Gastrocnemius medialis (tissue), 4 donors: ENCODE results near the gene GSTO1. TPM values are rescaled to one million over a fixed set of nuclear protein-coding genes. Genes with fewer than 3 reads are reported as not detected.
A peak's percentile ranks its signal among the peaks of the same experiment; 100 is the strongest.

ENCODE experiments used
- ATAC-seq, 2 donors: fragments of 150-250 bp; one replicate each; pipeline ENCODE4 v1.9.1; 2016
- DNase-seq, 2 donors: peaks; one replicate each; pipeline ENCODE4 v3.0.0-alpha.2; 2019
- H3K27ac ChIP-seq, 4 donors: fragments of 200-600 bp; sonication (generic); 1 replicate in 1 of 4; 2 replicates in 3 of 4; pipeline ENCODE4 v1.5.1; 2016 to 2018; ENCODE audit warnings: mild to moderate bottlenecking in 2 of 4, moderate library complexity in 1 of 4
- H3K27me3 ChIP-seq, 3 donors: fragments of 200-600 bp; sonication (generic) in 2 of 3; 1 replicate in 1 of 3; 2 replicates in 2 of 3; pipeline versions ENCODE4 v1.5.1 to v1.6.0; 2016 to 2019; ENCODE audit warnings: mild to moderate bottlenecking in 1 of 3, moderate library complexity in 1 of 3
- H3K36me3 ChIP-seq, 2 donors: fragments of 200-600 bp; sonication (generic) in 1 of 2; one replicate each; pipeline ENCODE4 v1.5.1; 2017 to 2018
- H3K4me1 ChIP-seq, 2 donors: fragments of 200-600 bp; sonication (generic) in 1 of 2; one replicate each; pipeline ENCODE4 v1.5.1; 2016 to 2017; ENCODE audit warnings: mild to moderate bottlenecking in 2 of 2
- H3K4me3 ChIP-seq, 4 donors: fragments of 200-600 bp; sonication (generic) in 3 of 4; 1 replicate in 1 of 4; 2 replicates in 3 of 4; pipeline ENCODE4 v1.5.1; 2016 to 2019; ENCODE audit warnings: mild to moderate bottlenecking in 2 of 4
- H3K9me3 ChIP-seq, 3 donors: fragments of 200-600 bp; sonication (generic) in 2 of 3; 1 replicate in 1 of 3; 2 replicates in 2 of 3; pipeline ENCODE4 v1.5.1; 2016 to 2019
- CTCF ChIP-seq, 5 experiments: fragments of 450-650 bp in 3 of 5; fragments of 200-600 bp in 2 of 5; sonication (generic) in 2 of 5; IDR thresholded peaks in 4 of 5; conservative IDR thresholded peaks in 1 of 5; 1 replicate in 4 of 5; 2 replicates in 1 of 5; pipeline ENCODE4 v1.5.1; 2016 to 2019; ENCODE audit warnings: antibody characterized with exemption in 5 of 5, mild to moderate bottlenecking in 3 of 5, moderate library complexity in 3 of 5
- POLR2A ChIP-seq, 2 donors: fragments of 450-650 bp; IDR thresholded peaks; one replicate each; pipeline ENCODE4 v1.6.1; 2017; ENCODE audit warnings: antibody characterized with exemption in 2 of 2, mild to moderate bottlenecking in 2 of 2, moderate library complexity in 2 of 2
- in situ Hi-C, 4 donors: fragments of 200-750 bp; cut with MboI; loops; one replicate each; pipeline versions ENCODE4 v1.15.0 to v1.8.0; 2017; ENCODE audit warnings: low sequenced_read_pairs in 4 of 4
- intact Hi-C: fragments of 100-400 bp; cut with DNase I; formaldehyde crosslinking; loops from one replicate; pipeline ENCODE4 v1.15.1; 2023; ENCODE audit warnings: low total_unique reads
- total RNA-seq, 4 donors: library from RNA; depleted of rRNA; stranded (reverse); fragments of >200 nt; gene quantifications; one replicate each; pipeline versions ENCODE4 v1.1.0 to v1.2.3, GENCODE V29; 2016

The GSTO1 gene
- total RNA-seq, 4 donors from 2014 or later: 39.6 to 284 (median 74.2) TPM

- in situ Hi-C loops (no loop called here), intact Hi-C loops (loop anchor here (1.0 kb wide), 1 partner anchor 37 kb away; the partner anchor contains the start of gene GSTO2)
- Histone ChIP-seq H3K4me1 (peaks cover 8 to 9% of the 10 kb centered on the region in 2 donors), H3K9me3 (no peaks in the 10 kb centered on the region), H3K27ac (peak within 1 kb of the TSS in 1 of 4 donors; percentile 24), H3K27me3 (no peaks in the 10 kb centered on the region), H3K36me3 (no peaks in the 10 kb centered on the region), H3K4me3 (peak within 1 kb of the TSS; percentile 72 to 86 (median 80))
- TF ChIP-seq POLR2A (IDR thresholded peaks at IDR 0.05) (no peak), CTCF (IDR thresholded peaks at IDR 0.05 in 4 of 5, conservative IDR thresholded peaks at IDR 0.05 in 1 of 5) (no peak)
- ATAC-seq (peak; percentile 100), DNase-seq (peak; percentile 97 to 98)
Observed at GRCh38 chr10:104231784-104232612, 22.7 kb upstream of the GSTO1 start, which contains the start of gene CFAP43. TSS of gene CFAP43 (minus strand) at chr10:104232364. CDS start at chr10:104232246, 118 bp downstream.

GRCh38 chr10:104232613-104233102 is 22.0 kb upstream of the GSTO1 start:
- intact Hi-C loops: loop anchor here (1.0 kb wide), 1 partner anchor 37 kb away; the partner anchor contains the start of gene GSTO2
- DNase-seq: no peak

GRCh38 chr10:104233817-104234216 is 20.9 kb upstream of the GSTO1 start:
- Histone ChIP-seq H3K9me3 (no peaks in the 10 kb centered on the region), H3K27ac (no peak overlapping the region), H3K4me1 (peaks cover 8 to 9% of the 10 kb centered on the region in 2 donors), H3K4me3 (no peak overlapping the region), H3K36me3 (no peaks in the 10 kb centered on the region), H3K27me3 (no peaks in the 10 kb centered on the region)
- in situ Hi-C loops (no loop called here), intact Hi-C loops (no loop called here)
- no peak for TF ChIP-seq POLR2A (IDR thresholded peaks at IDR 0.05)
- TF ChIP-seq CTCF (IDR thresholded peaks at IDR 0.05 in 4 of 5, conservative IDR thresholded peaks at IDR 0.05 in 1 of 5): no peak
- DNase-seq: no peak
- ATAC-seq: no peak

More at GRCh38 chr10:104232613-104233102, 22.0 kb upstream of the GSTO1 start:
- ATAC-seq: peak; percentile 62 to 66
- peaks cover 8 to 9% of the 10 kb centered on the region in 2 donors for H3K4me1 ChIP-seq
- H3K9me3 ChIP-seq: no peaks in the 10 kb centered on the region
- peak overlapping the region; percentile 72 to 86 (median 80) for H3K4me3 ChIP-seq
- in situ Hi-C loops: no loop called here
- TF ChIP-seq CTCF (IDR thresholded peaks at IDR 0.05 in 4 of 5, conservative IDR thresholded peaks at IDR 0.05 in 1 of 5) (no peak), POLR2A (IDR thresholded peaks at IDR 0.05) (no peak)
- H3K27ac ChIP-seq: no peak overlapping the region
- H3K27me3 ChIP-seq: no peaks in the 10 kb centered on the region
- no peaks in the 10 kb centered on the region for H3K36me3 ChIP-seq

- in situ Hi-C loops: no loop called here
- no peaks in the 10 kb centered on the region for H3K9me3 ChIP-seq
- no peaks in the 10 kb centered on the region for H3K27me3 ChIP-seq
- H3K36me3 ChIP-seq: no peaks in the 10 kb centered on the region
- intact Hi-C loops: no loop called here
- H3K27ac ChIP-seq: no peak overlapping the region
- H3K4me1 ChIP-seq: peaks cover 8 to 9% of the 10 kb centered on the region in 2 donors
- TF ChIP-seq CTCF (IDR thresholded peaks at IDR 0.05 in 4 of 5, conservative IDR thresholded peaks at IDR 0.05 in 1 of 5) (no peak), POLR2A (IDR thresholded peaks at IDR 0.05) (no peak)
- no peak for DNase-seq
- ATAC-seq: no peak
- H3K4me3 ChIP-seq: no peak overlapping the region
Observed at GRCh38 chr10:104234934-104235333, 19.8 kb upstream of the GSTO1 start.
